ENCODE results near the gene VEPH1. TPM values are rescaled to one million over a fixed set of nuclear protein-coding genes. Genes with fewer than 3 reads are reported as not detected.

Gene VEPH1
- polyA plus RNA-seq, 1 of the 3 experiments (the other 2 are of a cell fraction) = 6.0 TPM

DNA sequence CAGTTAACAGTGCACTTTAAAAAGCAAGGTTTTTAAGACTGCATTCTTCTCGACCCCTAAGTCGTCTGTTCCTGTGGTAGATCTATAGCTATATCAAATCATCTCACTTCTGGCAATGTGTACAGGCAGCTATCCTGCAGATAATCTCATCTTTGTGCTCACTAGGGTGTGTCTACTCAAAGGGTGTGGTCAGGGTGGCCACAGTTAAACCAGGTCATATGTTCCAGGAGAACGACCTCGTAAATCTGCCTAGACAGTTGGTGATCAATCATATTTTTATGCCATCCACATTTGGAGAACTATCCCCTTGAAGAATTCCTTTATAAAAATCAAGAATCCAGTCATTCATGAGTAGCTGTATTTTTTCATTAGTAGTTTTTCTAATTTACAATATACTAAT, 3.0 kb downstream of the VEPH1 start (continued):
- TF ChIP-seq EP300 (IDR thresholded peaks at IDR 0.05; ENCODE audit: borderline replicate concordance in 1 of 2, low read depth in 1 of 2, low read length in 1 of 2) (no peak), MEF2A (IDR thresholded peaks at IDR 0.05; ENCODE audit: borderline replicate concordance, low read depth) (no peak), NFIC (IDR thresholded peaks at IDR 0.05; ENCODE audit: borderline replicate concordance) (no peak), ELF1 (IDR thresholded peaks at IDR 0.05) (no peak), YY1 (IDR thresholded peaks at IDR 0.05; ENCODE audit: low read depth) (no peak), TAF1 (IDR thresholded peaks at IDR 0.05; ENCODE audit: borderline replicate concordance, low read depth, low read length) (no peak), SMC3 (IDR thresholded peaks at IDR 0.05; ENCODE audit: low read depth, low read length) (no peak)

DNA sequence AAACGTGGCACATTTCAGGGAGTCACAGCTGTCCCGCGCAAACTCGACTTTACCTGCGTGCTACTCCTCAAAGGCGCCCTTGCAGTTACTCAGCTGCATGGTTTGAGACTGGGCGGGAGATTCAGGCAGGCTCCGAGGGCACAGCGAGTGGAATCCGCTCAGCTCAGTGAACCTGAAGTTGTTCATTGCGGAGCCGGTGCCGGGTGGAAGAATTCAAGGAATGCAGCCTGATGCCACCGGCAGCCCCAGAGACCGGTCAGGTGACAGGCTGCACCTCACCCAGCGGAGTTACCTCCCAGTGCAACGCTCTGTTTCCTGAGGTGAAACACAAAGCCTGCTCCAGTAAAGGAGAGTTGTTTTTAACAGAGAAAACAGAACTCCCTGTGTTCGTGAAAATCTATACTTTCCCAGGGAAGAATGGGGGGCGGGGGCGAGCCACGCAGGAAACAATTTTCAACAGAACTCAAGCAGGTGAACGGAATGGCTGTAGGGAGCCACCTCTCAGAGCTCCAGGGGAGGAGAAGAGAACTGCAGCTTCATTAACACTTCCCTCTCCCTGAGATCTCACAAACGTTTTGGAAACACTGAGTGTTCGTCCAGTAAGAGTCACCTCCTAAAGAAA, 3.8 kb downstream of the VEPH1 start:
- Histone ChIP-seq H3K9me3 (no peaks in the 10 kb centered on the region), H3K4me1 (ENCODE audit: control insufficient read depth in 1 of 2, insufficient read depth in 2 of 2, low read depth in 1 of 2, low read length in 1 of 2) (peaks cover 7 to 14% of the 10 kb centered on the region in 2 experiments), H3K27ac (ENCODE audit: low read depth in 2 of 2, low read length in 1 of 2) (no peak overlapping the region), H2AFZ (ENCODE audit: low read depth) (no peak overlapping the region), H4K20me1 (ENCODE audit: insufficient read depth) (no peaks in the 10 kb centered on the region), H3K27me3 (ENCODE audit: insufficient read depth) (no peaks in the 10 kb centered on the region), H3K9me2 (no peaks in the 10 kb centered on the region), H3K36me3 (replicated peaks in 1 of 2; ENCODE audit: control insufficient read depth in 1 of 2, insufficient read depth in 2 of 2, low read length in 1 of 2) (no peaks in the 10 kb centered on the region), H3F3A (replicated peaks; ENCODE audit: insufficient read depth) (peaks cover 8% of the 10 kb centered on the region), H3K4me3 (ENCODE audit: low read depth in 2 of 2, low read length in 1 of 2) (no peak overlapping the region), H3K9ac (no peak overlapping the region), H3K79me2 (ENCODE audit: insufficient read depth) (no peaks in the 10 kb centered on the region), H3K4me2 (no peak overlapping the region)
- 80% methylated on average over 20 of the region's 24 CpGs for WGBS (ENCODE audit: low lambda C conversion rate)
- TF ChIP-seq YY1 (IDR thresholded peaks at IDR 0.05; ENCODE audit: low read depth) = no peak
- TF ChIP-seq TEAD4 (IDR thresholded peaks at IDR 0.05; ENCODE audit: borderline replicate concordance, insufficient read depth) = no peak
- no peak for TF ChIP-seq TCF12 (IDR thresholded peaks at IDR 0.05)
- no peak for TF ChIP-seq RXRA (IDR thresholded peaks at IDR 0.05; ENCODE audit: borderline replicate concordance, low read depth)
- ChIA-PET POLR2A (no interaction called here), CTCF (interaction anchor here (0.9 to 10.7 kb wide), 2 partner anchors 32 to 295 kb away, joined by 3 to 142 read pairs; no protein-coding TSS in a partner anchor)
- DNase-seq = no peak

DNA sequence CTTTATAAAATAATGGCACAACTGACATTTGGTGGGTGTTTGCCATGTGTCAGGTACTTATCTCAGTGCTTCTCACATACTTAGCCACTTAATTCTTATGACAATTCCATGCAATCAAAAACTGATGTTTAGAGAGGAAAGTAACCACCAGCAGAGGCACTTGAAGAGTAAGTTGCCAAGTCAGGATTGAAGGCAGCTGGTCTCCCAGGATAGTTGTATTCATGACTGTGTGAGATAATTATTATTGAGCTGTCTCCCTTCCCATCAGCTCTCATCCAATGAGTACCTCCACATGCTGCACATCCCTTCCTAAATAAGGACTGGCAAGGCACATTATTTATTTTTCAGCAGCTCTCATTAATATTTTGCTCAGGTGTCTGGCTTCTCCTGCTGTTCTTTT, 4.8 kb downstream of the VEPH1 start:
- no peaks in the 10 kb centered on the region for H3K9me3 ChIP-seq
- H3F3A ChIP-seq (replicated peaks; ENCODE audit: insufficient read depth) = peaks cover 16% of the 10 kb centered on the region
- CTCF ChIA-PET = interaction anchor here (1.5 to 10.7 kb wide), 2 partner anchors 294 to 1146 kb away, joined by 5 to 142 read pairs; partner anchors contain the start of gene GFM1
- no peaks in the 10 kb centered on the region for H3K36me3 ChIP-seq (replicated peaks in 1 of 2; ENCODE audit: control insufficient read depth in 1 of 2, insufficient read depth in 2 of 2, low read length in 1 of 2)
- H3K9me2 ChIP-seq = no peaks in the 10 kb centered on the region
- H3K4me3 ChIP-seq (ENCODE audit: low read depth in 2 of 2, low read length in 1 of 2) = no peak overlapping the region
- no peak overlapping the region for H3K9ac ChIP-seq
- H3K4me2 ChIP-seq = no peak overlapping the region
- H4K20me1 ChIP-seq (ENCODE audit: insufficient read depth) = no peaks in the 10 kb centered on the region
- H3K27ac ChIP-seq (ENCODE audit: low read depth in 2 of 2, low read length in 1 of 2) = no peak overlapping the region
- DNase-seq = no peak
- H3K27me3 ChIP-seq (ENCODE audit: insufficient read depth) = no peaks in the 10 kb centered on the region
- H3K79me2 ChIP-seq (ENCODE audit: insufficient read depth) = no peaks in the 10 kb centered on the region
- no peak overlapping the region for H2AFZ ChIP-seq (ENCODE audit: low read depth)
- H3K4me1 ChIP-seq (ENCODE audit: control insufficient read depth in 1 of 2, insufficient read depth in 2 of 2, low read depth in 1 of 2, low read length in 1 of 2) = peaks cover 9 to 25% of the 10 kb centered on the region in 2 experiments
- POLR2A ChIA-PET = interaction anchor here (1.6 kb wide), 1 partner anchor 409 kb away, joined by 3 read pairs; no protein-coding TSS in a partner anchor
- TF ChIP-seq ELF1 (IDR thresholded peaks at IDR 0.05) (no peak), EZH2phosphoT487 (IDR thresholded peaks at IDR 0.05; ENCODE audit: borderline replicate concordance, low read depth) (no peak), POLR2AphosphoS5 (IDR thresholded peaks at IDR 0.05; ENCODE audit: low read depth, low read length) (no peak), RAD21 (IDR thresholded peaks at IDR 0.05; ENCODE audit: low read length) (no peak), RCOR1 (IDR thresholded peaks at IDR 0.05; ENCODE audit: low read length) (no peak), NFIC (IDR thresholded peaks at IDR 0.05; ENCODE audit: borderline replicate concordance) (no peak), EP300 (IDR thresholded peaks at IDR 0.05; ENCODE audit: borderline replicate concordance in 1 of 2, low read depth in 1 of 2, low read length in 1 of 2) (no peak), GABPA (IDR thresholded peaks at IDR 0.05; ENCODE audit: low read depth) (no peak), JUND (IDR thresholded peaks at IDR 0.05) (no peak), CHD2 (IDR thresholded peaks at IDR 0.05; ENCODE audit: low read length, partially characterized antibody) (no peak)
- TF ChIP-seq, protein P1, sequence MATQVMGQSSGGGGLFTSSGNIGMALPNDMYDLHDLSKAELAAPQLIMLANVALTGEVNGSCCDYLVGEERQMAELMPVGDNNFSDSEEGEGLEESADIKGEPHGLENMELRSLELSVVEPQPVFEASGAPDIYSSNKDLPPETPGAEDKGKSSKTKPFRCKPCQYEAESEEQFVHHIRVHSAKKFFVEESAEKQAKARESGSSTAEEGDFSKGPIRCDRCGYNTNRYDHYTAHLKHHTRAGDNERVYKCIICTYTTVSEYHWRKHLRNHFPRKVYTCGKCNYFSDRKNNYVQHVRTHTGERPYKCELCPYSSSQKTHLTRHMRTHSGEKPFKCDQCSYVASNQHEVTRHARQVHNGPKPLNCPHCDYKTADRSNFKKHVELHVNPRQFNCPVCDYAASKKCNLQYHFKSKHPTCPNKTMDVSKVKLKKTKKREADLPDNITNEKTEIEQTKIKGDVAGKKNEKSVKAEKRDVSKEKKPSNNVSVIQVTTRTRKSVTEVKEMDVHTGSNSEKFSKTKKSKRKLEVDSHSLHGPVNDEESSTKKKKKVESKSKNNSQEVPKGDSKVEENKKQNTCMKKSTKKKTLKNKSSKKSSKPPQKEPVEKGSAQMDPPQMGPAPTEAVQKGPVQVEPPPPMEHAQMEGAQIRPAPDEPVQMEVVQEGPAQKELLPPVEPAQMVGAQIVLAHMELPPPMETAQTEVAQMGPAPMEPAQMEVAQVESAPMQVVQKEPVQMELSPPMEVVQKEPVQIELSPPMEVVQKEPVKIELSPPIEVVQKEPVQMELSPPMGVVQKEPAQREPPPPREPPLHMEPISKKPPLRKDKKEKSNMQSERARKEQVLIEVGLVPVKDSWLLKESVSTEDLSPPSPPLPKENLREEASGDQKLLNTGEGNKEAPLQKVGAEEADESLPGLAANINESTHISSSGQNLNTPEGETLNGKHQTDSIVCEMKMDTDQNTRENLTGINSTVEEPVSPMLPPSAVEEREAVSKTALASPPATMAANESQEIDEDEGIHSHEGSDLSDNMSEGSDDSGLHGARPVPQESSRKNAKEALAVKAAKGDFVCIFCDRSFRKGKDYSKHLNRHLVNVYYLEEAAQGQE (IDR thresholded peaks at IDR 0.05; ENCODE audit: low read depth, low read length) = no peak
- TF ChIP-seq, protein P2, sequence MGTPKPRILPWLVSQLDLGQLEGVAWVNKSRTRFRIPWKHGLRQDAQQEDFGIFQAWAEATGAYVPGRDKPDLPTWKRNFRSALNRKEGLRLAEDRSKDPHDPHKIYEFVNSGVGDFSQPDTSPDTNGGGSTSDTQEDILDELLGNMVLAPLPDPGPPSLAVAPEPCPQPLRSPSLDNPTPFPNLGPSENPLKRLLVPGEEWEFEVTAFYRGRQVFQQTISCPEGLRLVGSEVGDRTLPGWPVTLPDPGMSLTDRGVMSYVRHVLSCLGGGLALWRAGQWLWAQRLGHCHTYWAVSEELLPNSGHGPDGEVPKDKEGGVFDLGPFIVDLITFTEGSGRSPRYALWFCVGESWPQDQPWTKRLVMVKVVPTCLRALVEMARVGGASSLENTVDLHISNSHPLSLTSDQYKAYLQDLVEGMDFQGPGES (IDR thresholded peaks at IDR 0.05; ENCODE audit: low read depth, low read length) = no peak
- TF ChIP-seq, protein P3, sequence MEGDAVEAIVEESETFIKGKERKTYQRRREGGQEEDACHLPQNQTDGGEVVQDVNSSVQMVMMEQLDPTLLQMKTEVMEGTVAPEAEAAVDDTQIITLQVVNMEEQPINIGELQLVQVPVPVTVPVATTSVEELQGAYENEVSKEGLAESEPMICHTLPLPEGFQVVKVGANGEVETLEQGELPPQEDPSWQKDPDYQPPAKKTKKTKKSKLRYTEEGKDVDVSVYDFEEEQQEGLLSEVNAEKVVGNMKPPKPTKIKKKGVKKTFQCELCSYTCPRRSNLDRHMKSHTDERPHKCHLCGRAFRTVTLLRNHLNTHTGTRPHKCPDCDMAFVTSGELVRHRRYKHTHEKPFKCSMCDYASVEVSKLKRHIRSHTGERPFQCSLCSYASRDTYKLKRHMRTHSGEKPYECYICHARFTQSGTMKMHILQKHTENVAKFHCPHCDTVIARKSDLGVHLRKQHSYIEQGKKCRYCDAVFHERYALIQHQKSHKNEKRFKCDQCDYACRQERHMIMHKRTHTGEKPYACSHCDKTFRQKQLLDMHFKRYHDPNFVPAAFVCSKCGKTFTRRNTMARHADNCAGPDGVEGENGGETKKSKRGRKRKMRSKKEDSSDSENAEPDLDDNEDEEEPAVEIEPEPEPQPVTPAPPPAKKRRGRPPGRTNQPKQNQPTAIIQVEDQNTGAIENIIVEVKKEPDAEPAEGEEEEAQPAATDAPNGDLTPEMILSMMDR (IDR thresholded peaks at IDR 0.05) = no peak

Measured in SK-N-SH (cell line).